Gastroesophageal sphincter (tissue), 4 donors: ENCODE data around the gene ARHGAP28. TPM values are rescaled to one million over a fixed set of nuclear protein-coding genes. Genes with fewer than 3 reads are reported as not detected.

Experiments
- ATAC-seq: fragments of 150-250 bp; one replicate; pipeline ENCODE4 v1.9.1; 2016; ENCODE audit warnings: mild to moderate bottlenecking, moderate library complexity
- H3K27ac ChIP-seq, 4 donors: fragments of 200-600 bp; sonication (generic) in 3 of 4; 1 replicate in 3 of 4; 2 replicates in 1 of 4; pipeline ENCODE4 v1.5.1; 2016 to 2019
- H3K27me3 ChIP-seq: fragments of 200-600 bp; sonication (generic); one replicate; pipeline ENCODE4 v1.5.1; 2019
- H3K36me3 ChIP-seq, 2 donors: fragments of 200-600 bp; sonication (generic); one replicate each; pipeline ENCODE4 v1.5.1; 2019; ENCODE audit warnings: control low read depth in 1 of 2
- H3K4me1 ChIP-seq, 3 donors: fragments of 200-600 bp; sonication (generic); 1 replicate in 2 of 3; 2 replicates in 1 of 3; pipeline ENCODE4 v1.5.1; 2016 to 2019; ENCODE audit warnings: control low read depth in 2 of 3
- H3K4me3 ChIP-seq, 2 donors: fragments of 200-600 bp; sonication (generic); one replicate each; pipeline ENCODE4 v1.5.1; 2019; ENCODE audit warnings: mild to moderate bottlenecking in 1 of 2, moderate library complexity in 1 of 2
- H3K9me3 ChIP-seq, 3 donors: fragments of 200-600 bp; sonication (generic); one replicate each; pipeline ENCODE4 v1.5.1; 2017 to 2019; ENCODE audit warnings: control low read depth in 2 of 3
- EP300 ChIP-seq: sonication (generic); formaldehyde crosslinking; IDR thresholded peaks from one replicate; pipeline ENCODE4 v1.6.1; 2017; ENCODE audit warnings: antibody characterized with exemption, mild to moderate bottlenecking
- POLR2A ChIP-seq, 2 donors: fragments of 450-650 bp; IDR thresholded peaks; one replicate each; pipeline ENCODE4 v1.6.1; 2017; ENCODE audit warnings: antibody characterized with exemption in 2 of 2, mild to moderate bottlenecking in 2 of 2, moderate library complexity in 1 of 2
- POLR2AphosphoS5 ChIP-seq: sonication (generic); formaldehyde crosslinking; IDR thresholded peaks from one replicate; pipeline ENCODE4 v1.6.1; 2017; ENCODE audit warnings: antibody characterized with exemption
- WGBS, 2 donors: methylation state at CpG; one replicate each; pipeline ENCODE4 v1.1.5; 2018; ENCODE audit warnings: low coverage in 1 of 2; 5-methylcytosine and 5-hydroxymethylcytosine counted together
- total RNA-seq, 4 donors: library from RNA; depleted of rRNA; stranded (reverse); fragments of >200 nt; gene quantifications; one replicate each; pipeline ENCODE4 v1.1.0, GENCODE V29; 2016
- TF ChIP-seq, protein P1 (sequence below), 4 experiments: fragments of 200-600 bp in 2 of 4; fragments of 450-650 bp in 2 of 4; sonication (generic) in 1 of 4; IDR thresholded peaks; one replicate each; pipeline ENCODE4 v1.5.1; 2017 to 2019; ENCODE audit warnings: antibody characterized with exemption in 4 of 4, mild to moderate bottlenecking in 2 of 4, moderate library complexity in 2 of 4

ARHGAP28 gene
- total RNA-seq, 4 donors from 2014 or later = 0.35 to 1.9 (median 1.1) TPM

- H3K4me3 ChIP-seq = no peak overlapping the region
- no peaks in the 10 kb centered on the region for H3K36me3 ChIP-seq
- no peak overlapping the region for H3K27ac ChIP-seq
- no peak for TF ChIP-seq POLR2A (IDR thresholded peaks at IDR 0.05)
- no peak for TF ChIP-seq EP300
- no peak for TF ChIP-seq POLR2AphosphoS5
- TF ChIP-seq, protein P1, sequence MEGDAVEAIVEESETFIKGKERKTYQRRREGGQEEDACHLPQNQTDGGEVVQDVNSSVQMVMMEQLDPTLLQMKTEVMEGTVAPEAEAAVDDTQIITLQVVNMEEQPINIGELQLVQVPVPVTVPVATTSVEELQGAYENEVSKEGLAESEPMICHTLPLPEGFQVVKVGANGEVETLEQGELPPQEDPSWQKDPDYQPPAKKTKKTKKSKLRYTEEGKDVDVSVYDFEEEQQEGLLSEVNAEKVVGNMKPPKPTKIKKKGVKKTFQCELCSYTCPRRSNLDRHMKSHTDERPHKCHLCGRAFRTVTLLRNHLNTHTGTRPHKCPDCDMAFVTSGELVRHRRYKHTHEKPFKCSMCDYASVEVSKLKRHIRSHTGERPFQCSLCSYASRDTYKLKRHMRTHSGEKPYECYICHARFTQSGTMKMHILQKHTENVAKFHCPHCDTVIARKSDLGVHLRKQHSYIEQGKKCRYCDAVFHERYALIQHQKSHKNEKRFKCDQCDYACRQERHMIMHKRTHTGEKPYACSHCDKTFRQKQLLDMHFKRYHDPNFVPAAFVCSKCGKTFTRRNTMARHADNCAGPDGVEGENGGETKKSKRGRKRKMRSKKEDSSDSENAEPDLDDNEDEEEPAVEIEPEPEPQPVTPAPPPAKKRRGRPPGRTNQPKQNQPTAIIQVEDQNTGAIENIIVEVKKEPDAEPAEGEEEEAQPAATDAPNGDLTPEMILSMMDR (IDR thresholded peaks at IDR 0.05) = no peak
- H3K4me1 ChIP-seq = no peaks in the 10 kb centered on the region
- no peak for ATAC-seq
- H3K9me3 ChIP-seq = peaks cover 0 to 8% (median 0%) of the 10 kb centered on the region in 3 donors
- H3K27me3 ChIP-seq = no peaks in the 10 kb centered on the region
- WGBS, 2 donors = 63 to 74% methylated on average over 1 of the region's 1 CpG
Measured at GRCh38 chr18:6811816-6812215, 82.3 kb downstream of the ARHGAP28 start.

- ATAC-seq = no peak
- H3K36me3 ChIP-seq = no peaks in the 10 kb centered on the region
- no peak overlapping the region for H3K27ac ChIP-seq
- H3K27me3 ChIP-seq = no peaks in the 10 kb centered on the region
- no peaks in the 10 kb centered on the region for H3K4me1 ChIP-seq
- H3K9me3 ChIP-seq = peaks cover 0 to 8% (median 0%) of the 10 kb centered on the region in 3 donors
- H3K4me3 ChIP-seq = no peak overlapping the region
- WGBS, 2 donors = 76 to 84% methylated on average over 4 of the region's 4 CpGs
- TF ChIP-seq EP300 (no peak), POLR2A (IDR thresholded peaks at IDR 0.05) (no peak), POLR2AphosphoS5 (no peak)
- TF ChIP-seq, protein P1 (IDR thresholded peaks at IDR 0.05) = no peak
Measured at GRCh38 chr18:6814882-6815425, 85.4 kb downstream of the ARHGAP28 start.

GRCh38 chr18:6816154-6816553 lies 86.6 kb downstream of the ARHGAP28 start:
- no peak for ATAC-seq
- Histone ChIP-seq H3K4me1 (no peaks in the 10 kb centered on the region), H3K9me3 (peaks cover 0 to 8% (median 0%) of the 10 kb centered on the region in 3 donors), H3K27me3 (no peaks in the 10 kb centered on the region), H3K4me3 (no peak overlapping the region), H3K27ac (no peak overlapping the region), H3K36me3 (no peaks in the 10 kb centered on the region)
- TF ChIP-seq, protein P1 (IDR thresholded peaks at IDR 0.05) = no peak
- TF ChIP-seq POLR2A (IDR thresholded peaks at IDR 0.05) (no peak), POLR2AphosphoS5 (no peak), EP300 (no peak)
- WGBS, 2 donors = 57 to 83% methylated on average over 2 to 3 of the region's 3 CpGs

- no peak overlapping the region for H3K27ac ChIP-seq
- H3K9me3 ChIP-seq = peaks cover 0 to 4% (median 0%) of the 10 kb centered on the region in 3 donors
- H3K27me3 ChIP-seq = no peaks in the 10 kb centered on the region
- WGBS, 2 donors = 78 to 80% methylated on average over 1 of the region's 1 CpG
- TF ChIP-seq, protein P1 (IDR thresholded peaks at IDR 0.05) = no peak
- no peak for TF ChIP-seq EP300
- H3K4me3 ChIP-seq = no peak overlapping the region
- no peaks in the 10 kb centered on the region for H3K36me3 ChIP-seq
- no peak for ATAC-seq
- no peaks in the 10 kb centered on the region for H3K4me1 ChIP-seq
Measured at GRCh38 chr18:6819332-6819731, 89.8 kb downstream of the ARHGAP28 start.

DNA sequence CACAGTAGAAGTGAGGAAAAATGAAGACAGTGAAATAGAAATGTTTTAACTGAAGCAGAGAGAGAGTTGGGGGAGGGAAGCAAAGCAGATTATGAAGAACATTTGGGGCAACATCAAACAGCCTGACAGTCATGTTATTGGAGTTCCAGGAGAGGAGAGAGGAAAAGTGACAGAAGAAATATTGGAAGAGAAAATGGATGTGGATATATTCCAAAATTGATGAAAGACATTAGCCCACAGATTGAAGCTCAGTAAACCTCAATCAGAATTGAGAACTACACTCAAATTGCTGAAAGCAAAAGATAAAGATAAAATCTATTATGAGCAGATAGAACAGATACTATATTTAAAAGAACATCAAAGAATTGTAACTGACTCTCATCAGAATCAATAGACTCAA lies 90.8 kb downstream of the ARHGAP28 start:
- no peak overlapping the region for H3K27ac ChIP-seq
- H3K36me3 ChIP-seq = no peaks in the 10 kb centered on the region
- H3K27me3 ChIP-seq = no peaks in the 10 kb centered on the region
- H3K9me3 ChIP-seq = no peaks in the 10 kb centered on the region
- no peaks in the 10 kb centered on the region for H3K4me1 ChIP-seq
- no peak for TF ChIP-seq POLR2A (IDR thresholded peaks at IDR 0.05)
- TF ChIP-seq POLR2AphosphoS5 = no peak
- TF ChIP-seq, protein P1 (IDR thresholded peaks at IDR 0.05) = no peak
- TF ChIP-seq EP300 = no peak
- ATAC-seq = no peak
- no peak overlapping the region for H3K4me3 ChIP-seq
